Measurements from ENCODE around the gene DYNLRB1.
"Not testable (repeated sequence)": the region's sequence is repeated elsewhere in the genome, so short reads cannot be mapped to it uniquely, and the experiment has no call there.

Gene DYNLRB1

DNA sequence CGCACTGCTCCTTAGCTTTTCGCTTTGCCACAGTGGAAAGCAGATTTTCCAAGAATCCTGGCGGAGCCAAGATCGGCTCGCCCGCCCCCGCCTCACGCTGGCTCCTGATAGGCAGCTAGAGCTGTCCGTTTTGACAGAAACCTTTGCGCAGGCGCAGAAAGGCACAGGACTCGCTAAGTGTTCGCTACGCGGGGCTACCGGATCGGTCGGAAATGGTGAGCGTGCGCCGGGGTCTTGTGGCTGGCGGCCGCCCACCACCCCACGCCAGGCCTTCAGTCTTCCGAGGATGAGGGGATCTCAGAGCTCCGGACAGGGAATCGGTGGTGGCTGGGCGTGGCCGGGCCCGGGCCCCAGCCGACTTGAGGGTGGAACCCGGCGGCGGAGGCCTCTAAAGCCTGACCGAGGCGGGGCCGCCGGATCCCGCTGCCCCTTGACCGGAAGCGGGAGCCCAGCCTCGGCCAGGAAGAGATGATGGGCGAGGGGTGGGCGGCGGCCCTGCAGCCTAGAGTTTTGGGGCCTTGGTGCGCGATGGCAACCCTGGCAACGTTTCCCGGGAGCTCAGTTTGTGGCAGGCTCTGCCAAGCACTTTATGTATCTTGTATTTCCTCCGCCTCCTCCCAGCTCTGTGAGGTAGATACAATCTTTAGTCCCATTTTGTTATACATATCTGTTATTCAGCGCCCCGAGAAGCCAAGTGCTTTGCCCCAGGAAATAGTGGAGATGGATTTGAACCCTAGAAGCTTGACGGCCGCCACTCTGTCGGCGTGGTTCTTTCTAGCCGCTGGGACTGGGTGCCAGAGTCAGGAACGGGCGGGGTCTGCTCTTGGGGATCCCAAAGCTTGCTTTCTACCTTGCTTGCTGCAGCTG, at the start of gene DYNLRB1:
Gene DYNLRB1, plus strand, starts transcription at position 176 of the 867 bp plus-strand sequence. Its CDS starts 37 bp downstream, at position 213.
- peak; percentile 83 to 84 for DNase-seq

DNA sequence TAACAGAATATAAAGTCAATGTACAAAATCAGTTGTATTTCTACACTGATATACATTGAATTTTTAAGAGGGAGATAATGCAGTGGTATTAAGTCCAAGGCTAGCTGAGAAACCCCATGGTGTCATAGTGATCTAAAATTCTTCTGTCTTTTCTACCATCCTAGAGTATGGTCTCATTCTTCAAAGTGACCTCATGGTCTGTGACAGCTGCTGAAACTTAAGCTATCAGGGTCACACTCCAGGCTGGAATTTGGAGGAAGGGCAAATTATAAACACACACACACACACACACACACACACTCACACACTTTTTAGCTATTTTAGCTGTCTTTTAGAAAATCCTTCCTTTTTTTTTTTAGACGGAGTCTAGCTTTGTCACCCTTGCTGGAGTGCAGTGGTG, 47.3 kb upstream of the DYNLRB1 start:
- no peak for DNase-seq

DNA sequence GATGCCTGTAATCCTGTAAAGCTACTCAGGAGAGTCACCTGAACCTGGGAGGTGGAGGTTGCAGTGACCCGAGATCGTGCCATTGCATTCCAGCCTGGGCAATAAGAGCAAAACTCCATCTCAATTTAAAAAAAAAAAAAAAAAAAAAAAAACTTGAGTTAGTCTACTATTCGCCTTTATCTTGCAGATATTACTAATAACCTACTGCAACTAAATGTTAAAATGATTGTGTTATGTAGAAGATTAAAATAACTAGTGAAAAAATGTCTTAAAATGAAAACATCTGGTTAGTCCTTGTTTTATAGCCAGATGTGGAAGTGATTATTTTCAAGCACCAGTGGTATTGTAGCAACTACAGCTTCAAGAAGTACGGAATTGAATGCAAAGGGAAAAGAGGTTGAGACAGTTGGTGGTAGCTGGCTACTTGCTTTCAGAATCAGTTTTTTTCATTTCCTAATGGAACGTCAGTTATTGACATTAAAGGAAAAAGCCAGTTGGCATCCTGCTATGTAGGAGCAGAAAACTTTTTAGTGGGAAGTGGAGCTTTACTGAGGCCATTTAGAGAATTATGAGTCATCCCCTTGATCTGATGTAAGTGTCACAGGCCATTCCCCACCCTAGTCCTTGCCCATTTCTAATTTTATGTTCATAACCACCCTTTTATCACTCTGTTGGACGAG, 43.8 kb upstream of the DYNLRB1 start:
- DNase-seq = no peak

DNA sequence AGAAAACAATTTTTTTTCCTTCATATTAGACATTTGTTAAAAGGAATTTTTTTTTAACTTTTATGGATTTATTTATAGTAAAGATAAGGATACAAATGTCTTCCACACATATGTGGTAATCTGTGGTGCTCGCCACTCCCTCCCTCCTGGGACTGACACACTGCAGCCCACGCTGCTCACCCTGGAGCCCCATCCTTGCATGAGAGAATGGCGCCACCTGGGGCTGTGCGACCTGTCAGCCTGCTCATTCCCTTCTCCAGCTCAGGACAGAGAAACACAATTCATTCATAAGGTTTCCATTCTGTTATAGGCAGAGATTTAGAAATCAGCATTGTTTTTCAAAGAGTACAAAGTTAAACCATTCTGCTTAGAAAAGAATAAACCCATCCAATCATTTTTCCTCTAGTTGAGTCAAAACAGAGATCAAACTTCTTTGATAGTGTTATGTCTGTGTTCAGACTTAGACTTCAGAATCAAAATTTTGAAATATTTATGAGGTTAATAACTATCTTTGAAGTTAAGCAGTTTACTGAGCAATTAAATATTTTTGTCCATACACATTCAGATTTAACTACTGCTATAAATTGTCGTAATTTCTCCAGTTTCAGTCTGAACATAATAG, 42.8 kb upstream of the DYNLRB1 start:
- DNase-seq = no peak

DNA sequence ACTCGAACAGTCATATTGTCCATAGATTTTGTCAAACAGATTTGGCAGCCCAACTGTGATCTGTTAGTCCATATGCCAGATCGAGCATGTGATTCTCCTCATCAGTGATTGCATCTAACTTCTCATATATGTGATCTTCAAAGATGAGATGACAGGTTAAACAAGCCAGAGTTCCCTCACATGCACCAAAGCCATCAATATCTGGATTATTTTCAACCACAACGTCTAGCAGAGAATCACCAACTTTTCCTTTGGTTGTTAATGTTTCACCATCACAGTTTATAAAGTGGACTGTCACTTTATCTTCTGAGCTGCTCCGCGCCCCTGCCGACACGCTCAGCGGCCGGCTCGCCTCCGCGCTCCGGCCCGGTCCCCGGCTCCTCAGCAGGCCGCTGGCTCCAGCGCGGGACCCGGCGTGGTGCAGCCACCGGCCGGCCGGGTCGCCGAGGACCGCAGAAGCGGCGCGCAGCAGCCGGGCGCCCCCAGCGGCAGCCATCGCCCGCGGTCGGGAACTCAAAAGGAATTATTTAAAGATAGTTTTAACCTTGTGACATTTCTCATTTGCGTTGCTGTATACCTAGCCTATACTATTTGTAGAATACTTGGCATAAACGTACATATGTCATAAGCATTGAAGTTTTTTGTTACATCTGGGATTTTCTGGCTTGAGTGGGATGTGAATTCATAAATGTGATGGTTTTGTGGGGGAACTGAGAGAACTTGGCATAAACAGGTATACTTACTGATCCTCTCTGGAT, 40.1 kb upstream of the DYNLRB1 start:
- no peak for DNase-seq

DNA sequence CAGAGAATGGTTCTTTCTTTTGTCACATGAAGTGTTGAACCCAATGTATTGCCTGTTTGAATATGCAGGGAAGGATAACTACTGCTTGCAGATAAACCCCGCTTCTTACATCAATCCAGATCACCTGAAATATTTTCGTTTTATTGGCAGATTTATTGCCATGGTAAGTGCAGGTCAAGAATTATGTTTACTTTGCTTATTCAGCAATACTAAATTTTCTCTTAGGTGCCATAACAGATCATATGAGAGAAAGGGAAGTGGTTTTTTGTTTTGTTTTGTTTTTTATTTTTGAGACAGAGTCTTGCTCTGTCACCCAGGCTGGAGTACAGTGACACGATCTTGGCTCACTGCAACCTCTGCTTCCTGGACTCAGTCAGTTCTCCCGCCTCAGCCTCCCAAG, 36.6 kb upstream of the DYNLRB1 start:
- DNase-seq = no peak

DNA sequence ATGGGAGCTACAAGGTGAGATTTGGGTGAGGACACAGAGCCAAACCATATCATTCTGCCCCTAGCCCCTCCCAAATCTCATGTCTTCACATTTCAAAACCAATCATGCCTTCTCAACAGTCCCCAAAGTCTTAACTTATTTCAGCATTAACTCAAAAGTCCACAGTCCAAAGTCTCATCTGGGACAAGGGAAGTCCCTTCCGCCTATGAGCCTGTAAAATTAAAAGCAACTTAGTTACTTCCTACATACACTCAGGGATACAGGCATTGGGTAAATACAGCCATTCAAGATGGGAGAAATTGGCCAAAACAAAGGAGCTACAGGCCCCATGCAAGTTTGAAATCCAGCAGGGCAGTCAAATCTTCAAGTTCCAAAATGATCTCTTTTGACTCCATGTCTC, 34.1 kb upstream of the DYNLRB1 start:
- not testable (repeated sequence) for DNase-seq

DNA sequence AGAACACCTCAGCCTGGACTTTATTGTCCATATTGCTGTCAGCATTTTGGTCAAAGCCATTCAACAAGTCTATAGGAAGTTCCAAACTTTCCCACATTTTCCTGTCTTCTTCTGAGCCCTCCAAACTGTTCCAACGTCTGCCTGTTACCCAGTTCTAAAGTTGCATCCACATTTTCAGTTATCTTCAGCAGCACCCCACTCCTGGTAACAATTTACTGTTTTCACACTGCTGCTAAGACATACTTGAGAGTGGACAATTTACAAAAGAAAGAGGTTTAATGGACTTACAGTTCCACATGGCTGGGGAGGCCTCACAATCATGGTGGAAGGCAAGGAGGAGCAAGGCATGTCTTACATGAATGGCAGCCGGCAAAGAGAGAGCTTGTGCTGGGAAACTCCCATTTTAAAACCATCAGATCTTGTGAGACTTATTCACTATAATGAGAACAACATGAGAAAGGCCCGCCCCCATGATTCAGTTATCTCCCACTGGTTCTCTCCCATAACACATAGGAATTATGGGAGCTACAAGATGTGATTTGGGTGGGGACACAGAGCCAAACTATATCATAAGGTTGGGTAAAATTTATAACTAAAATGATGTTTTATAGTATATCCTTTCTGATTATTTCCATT, 32.5 kb upstream of the DYNLRB1 start:
- DNase-seq = not testable (repeated sequence)

DNA sequence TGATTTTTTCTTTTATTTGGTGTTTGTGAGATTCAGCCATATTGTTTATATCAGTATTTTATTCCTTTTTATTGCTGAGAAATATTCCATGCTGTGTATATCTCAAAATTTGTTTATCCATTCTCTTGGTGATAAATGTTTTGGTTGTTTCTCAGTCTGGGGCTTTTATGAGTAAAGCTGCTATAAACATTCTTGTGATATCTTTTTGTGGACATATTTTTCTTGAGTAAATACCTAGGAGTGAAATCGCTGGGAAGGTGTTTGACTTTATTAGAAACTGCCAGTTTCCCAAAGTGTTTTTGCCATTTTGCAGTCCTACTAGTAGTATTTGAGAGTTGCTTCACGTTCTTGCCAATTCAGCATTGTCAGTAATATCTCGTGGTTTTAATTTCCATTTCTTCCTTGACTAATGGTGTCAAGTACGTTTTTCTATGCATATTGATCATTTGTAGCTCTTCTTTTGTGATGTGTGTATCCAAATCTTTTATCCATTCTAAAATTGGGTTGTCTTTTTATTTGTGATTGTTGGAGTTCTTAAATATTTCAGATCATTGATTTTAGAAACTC, 31.1 kb upstream of the DYNLRB1 start:
- no peak for DNase-seq

DNA sequence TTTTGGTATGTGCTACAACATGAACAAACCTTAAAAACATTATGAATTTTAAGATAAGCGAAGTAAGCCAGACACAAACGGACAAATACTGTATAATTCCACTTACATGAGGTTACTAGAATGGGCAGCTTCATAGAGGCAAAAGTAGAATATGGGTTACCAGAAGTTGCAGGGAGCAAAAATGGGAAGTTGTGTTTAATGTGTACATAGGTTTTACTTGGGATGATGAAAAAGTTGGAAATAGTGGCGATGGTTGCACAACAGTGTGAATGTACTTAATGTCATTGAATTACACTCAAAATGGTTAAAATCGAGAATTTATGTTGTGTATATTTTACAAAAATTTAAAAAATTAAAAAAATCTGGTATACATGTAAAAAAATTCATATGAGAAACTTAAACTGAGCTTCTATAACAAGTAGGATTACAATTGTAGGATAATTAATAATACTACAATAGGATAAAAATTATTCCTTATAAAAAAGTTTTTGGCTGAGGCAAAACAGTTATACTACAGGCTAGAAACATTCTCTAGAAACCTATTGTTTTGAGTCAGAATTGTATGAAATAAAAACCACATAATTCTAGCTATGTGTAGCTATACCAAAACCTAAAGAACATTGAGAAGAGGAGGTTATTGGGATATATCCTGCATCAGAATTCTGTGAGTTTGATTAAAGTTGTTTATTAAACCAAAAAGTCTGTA, 24.8 kb upstream of the DYNLRB1 start:
- DNase-seq = no peak

DNA sequence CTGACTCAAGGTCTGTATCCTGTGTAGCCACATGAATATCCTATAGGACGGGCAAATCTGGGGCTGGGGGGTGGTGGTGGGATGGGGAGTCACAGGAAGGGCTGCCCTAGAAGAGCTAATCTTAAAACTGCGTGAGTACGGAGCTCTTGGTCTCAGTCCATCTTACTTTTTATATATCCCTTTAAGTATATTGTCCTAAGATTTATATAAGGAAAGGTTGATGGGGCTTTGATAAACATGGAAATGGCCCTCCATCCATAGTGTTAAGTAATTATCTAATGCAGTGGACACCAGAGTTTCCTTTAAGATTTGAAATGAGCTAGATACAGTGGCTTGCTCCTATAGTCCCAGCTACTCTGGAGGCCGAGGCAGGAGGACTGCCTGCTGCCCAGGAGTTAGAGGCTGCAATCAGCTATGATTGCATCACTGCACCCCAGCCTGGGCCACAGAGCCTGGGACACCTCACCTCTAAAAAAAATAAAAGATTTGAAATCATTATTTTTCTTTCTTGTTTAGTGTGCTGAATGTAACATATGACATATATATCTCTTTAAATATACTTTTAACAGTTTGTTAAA, 24.2 kb upstream of the DYNLRB1 start:
- no peak for DNase-seq

DNA sequence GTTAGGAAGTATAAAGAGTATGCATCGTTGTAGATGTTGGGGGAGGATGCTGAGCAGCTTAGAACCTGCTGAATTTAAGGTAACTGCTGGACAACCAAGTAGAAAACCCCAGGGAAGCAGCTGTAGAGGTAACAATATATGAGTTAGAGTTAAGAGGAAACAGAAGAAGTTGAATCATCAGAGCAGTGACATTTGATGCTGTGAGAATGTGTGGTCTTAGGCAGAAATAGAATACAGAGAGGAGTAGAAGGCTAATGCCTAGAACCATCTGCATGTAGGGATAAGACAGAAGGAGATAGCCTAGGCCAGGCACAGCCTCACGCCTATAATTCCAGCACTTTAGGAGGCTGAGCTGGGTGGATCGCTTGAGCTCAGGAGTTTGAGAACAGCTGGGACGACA, 22.6 kb upstream of the DYNLRB1 start:
- no peak for DNase-seq

DNA sequence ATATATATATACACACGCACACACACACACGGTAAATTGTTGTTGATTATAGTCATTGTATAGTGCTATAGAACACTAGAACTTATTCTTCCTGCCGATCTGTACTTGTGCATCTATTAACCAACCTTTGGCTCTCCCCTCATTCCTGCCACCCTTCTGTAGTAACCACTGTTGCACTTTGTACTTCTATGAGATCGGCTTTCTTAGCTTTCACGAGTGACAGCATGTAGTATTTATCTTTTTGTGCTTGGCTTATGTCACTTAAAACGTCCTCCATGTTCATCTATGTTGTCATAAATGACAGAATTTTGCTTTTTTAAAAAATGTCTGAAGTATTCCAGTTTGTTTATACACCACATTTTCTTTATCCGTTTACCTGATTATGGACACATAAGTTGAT, 20.9 kb upstream of the DYNLRB1 start:
- DNase-seq = no peak

DNA sequence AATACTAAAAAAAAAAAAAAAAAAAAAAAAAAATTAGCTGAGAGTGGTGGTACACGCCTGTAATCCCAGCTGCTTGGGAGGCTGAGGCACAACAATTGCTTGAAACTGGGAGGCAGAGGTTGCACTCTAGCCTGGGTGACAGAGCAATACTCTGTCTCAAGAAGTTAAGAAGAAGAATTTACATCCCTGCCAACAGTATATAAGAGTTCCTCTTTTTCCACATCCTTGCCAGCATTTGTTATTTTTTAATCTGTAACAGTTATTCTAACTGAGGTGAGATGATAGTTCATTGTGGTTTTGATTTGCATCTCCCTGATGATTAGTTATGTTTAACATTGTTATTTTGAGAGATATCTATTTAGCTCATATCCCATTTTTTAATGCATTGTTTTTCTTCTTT, 20.3 kb upstream of the DYNLRB1 start:
- no peak for DNase-seq

DNA sequence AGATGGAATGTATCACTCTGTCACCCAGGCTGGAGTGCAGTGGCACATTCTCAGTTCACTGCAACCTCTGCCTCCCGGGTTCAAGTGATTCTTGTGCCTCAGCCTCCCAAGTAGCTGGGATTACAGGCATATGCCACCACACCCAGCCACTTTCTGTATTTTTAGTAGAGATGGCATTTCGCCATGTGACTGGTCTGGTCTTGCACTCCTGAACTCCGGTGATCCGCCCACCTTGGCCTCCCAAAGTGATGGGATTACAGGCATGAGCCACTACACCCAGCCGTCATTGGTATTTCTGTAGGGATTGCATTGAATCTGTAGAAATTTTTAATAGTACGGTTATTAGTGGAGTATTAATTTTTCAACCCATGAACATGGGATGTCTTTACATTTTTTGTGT, 18.6 kb upstream of the DYNLRB1 start:
- DNase-seq = not testable (repeated sequence)

DNA sequence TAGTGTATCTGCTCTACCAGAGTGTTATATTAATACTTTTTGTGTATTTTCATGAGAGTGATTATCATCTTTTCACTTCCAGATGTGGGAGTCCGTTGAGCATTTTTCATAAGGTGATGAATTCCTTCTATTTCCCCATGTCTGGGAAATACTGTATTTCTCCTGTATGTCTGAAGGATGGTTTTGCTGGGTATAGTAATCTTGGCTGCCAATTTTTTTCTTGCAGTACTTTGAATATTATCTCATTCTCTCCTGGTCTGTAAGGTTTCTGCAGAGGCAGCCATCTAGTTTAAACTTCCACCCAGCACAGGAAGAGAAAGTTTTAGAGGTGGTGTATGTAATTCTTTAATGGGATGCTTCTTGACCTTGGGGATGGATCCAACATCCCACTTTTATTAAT, 15.4 kb upstream of the DYNLRB1 start:
- no peak for DNase-seq

DNA sequence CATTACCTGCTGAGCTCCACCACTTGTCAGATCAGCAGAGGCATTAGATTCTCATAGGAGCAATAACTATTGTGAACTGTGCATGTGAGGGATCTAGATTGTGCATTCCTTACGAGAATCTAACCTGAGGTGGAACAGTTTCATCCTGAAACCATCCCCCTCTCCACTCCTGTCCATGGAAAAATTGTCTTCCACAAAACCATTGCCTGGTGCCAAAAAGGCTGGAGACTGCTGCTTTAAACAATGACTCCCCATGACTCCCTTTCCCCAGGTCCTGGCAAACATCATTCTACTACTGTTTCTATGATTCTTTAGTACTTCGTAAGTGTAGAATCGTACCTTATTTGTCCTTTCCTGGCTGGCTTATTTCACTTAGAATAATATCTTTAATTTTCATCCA, 9.7 kb upstream of the DYNLRB1 start:
- no peak for DNase-seq

DNA sequence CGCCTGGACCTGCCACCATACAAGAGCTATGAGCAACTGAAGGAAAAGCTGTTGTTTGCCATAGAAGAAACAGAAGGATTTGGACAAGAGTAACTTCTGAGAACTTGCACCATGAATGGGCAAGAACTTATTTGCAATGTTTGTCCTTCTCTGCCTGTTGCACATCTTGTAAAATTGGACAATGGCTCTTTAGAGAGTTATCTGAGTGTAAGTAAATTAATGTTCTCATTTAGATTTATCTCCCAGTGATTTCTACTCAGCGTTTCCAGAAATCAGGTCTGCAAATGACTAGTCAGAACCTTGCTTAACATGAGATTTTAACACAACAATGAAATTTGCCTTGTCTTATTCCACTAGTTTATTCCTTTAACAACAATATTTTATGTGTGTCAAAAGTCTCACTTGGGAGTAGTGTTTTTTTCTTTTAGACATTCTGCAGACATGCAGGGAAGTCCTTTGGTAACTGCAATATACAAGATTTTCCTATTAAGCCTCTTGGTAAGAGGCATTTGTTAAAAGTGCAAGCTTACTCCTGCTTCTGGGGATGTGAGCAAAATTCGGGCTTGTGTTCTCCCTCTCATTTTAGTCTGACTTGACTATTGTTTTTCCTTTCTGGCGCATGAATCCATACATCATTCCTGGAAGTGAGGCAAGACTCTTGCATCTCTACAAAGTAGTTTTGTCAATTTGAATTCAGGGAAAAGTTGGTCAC, 8.4 kb upstream of the DYNLRB1 start:
- DNase-seq = no peak

DNA sequence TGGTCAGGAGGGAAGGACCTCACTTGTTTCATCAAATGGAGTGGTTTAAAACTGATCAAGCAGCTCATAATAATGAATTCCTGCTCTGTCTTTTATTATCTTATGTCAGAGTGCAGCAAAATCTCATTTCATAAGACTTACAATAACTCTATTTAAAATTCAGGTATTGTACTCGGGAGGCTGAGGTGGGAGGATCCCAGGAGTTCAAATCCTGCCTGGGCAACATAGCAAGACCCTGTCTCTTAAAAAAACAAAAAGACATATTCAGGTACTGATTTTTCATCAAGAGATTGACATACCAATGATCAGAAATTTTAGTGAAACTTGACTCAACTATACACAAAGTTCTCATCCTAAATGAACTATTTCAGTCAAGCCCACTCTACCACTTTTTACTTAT, 5.6 kb upstream of the DYNLRB1 start:
- no peak for DNase-seq

DNA sequence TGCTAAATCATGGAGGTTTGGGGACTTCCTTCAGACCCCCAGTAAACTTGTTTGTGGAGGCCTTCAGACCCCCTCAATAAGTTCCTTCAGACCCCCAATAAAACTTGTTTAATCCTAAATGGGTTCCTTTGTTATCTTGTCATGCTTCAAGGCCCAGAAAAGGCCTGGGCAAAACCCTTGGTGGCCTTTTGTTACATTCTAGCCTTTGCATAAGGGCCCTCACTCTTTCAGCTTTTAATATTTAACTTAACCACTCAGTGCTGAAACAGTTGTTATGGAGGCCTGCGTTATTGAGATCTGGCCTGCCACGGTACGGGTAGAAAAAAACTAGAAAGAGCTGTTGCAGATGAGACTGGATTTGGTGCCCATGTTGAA, 4.3 kb upstream of the DYNLRB1 start:
- DNase-seq = no peak

Data from cerebellar nuclear complex (tissue), 1 donor.